GM21360 (cell line): ENCODE measurements around the gene COBLL1.
"Not testable (repeated sequence)": the region's sequence is repeated elsewhere in the genome, so short reads cannot be mapped to it uniquely, and the experiment has no call there.

ENCODE experiments used
- ATAC-seq: cut with Tn5 transposase; IDR thresholded peaks from one replicate; pipeline ENCODE4 v1.9.1; 2021; ENCODE audit warnings: mild to moderate bottlenecking, moderate library complexity; ENCODE audit not compliant: unreplicated experiment

The COBLL1 gene

DNA sequence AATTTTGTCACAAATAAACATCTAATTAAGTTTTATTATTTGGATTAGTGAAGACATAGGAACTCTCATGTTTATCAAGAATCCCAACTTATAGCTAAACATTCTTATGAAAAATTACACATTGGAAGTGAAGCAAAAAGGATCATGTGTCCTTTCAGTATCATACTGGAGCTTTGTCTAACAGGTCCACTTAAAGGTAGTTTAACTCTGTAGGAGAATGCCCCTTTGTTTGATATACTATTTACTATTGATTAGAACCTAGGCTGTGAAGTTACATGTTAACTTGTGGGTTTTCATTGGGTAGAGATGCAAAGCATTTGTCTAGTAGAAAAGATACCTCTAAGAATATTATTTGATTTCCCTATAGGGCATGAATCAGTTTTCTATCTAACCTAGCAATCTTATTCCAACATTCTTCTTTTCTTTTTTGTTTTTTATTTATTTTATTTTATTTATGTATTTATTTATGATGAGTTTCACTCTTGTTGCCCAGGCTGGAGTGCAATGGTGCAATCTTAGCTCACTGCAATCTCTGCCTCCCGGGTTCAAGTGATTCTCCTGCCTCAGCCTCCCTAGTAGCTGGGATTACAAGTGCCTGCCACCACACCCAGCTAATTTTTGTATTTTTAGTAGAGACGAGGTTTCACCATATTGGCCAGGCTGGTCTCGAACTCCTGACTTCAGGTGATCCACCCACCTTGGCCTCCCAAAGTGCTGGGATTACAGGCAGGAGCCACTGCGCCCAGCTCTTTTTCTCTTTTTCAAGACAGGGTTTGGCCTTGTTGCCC, 18.5 kb upstream of the COBLL1 start:
- ATAC-seq: not testable (repeated sequence)

- no peak for ATAC-seq
These were observed 17.7 kb upstream of the COBLL1 start for GRCh38 chr2:164859251-164859818.

GRCh38 chr2:164852086-164852485, 10.5 kb upstream of the COBLL1 start:
- no peak for ATAC-seq

- ATAC-seq: no peak
These were observed 8.6 kb upstream of the COBLL1 start for GRCh38 chr2:164850235-164850634.

GRCh38 chr2:164849506-164849905, 7.9 kb upstream of the COBLL1 start:
- no peak for ATAC-seq

DNA sequence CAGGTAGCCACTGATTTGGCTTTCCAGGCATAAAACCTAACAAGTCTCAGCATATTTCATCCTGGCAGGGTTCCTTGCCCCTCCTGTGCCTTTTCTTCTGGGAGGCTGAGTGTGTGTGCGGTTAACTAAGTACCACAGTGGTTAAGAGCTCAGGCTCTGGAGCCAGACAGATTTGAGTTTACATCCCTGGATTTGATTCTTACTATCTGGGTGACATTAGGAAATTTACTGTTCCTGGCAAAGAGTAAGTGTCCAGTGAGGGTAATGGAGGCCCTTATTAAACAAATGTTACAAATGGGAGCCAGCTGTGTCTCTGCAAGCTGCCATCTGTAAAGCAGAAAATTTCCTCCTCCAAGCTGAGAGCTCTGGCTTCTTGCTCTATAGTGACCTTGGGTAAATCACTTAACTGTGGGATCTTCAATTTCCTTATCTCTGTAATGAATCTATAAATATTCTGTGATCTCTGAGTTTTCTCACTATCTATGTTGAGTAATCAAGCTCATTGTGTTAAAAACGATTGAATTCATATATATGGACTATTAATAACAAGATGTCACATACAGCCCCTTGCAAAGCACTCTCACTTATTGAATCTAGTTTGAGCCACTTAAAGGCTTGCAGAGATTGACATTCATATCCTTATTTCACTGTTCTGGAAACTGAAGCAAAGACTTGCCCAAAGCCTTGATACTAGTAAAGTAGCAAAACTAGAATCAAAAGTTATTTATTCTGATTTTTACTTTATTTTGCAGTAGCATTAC, 6.5 kb upstream of the COBLL1 start:
- no peak for ATAC-seq

DNA sequence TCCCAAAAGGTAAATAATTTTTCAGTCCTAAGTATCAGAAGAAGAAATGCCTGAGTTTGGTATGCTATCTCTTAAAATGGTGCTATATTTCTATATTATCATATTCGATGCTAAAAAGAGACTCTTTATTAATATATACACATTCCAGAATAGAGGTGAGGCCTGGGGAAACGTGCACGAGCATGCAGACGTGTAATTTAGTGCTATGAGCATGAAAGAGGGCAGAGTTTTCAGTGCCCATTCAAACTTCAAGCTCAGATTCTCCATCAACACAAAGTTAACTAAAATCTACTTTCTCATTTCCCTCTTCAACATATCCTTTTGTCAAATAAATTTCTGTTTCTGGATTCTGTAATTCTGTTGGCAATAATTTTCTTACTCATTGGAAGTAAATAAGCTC, 5.7 kb upstream of the COBLL1 start:
- ATAC-seq: no peak

DNA sequence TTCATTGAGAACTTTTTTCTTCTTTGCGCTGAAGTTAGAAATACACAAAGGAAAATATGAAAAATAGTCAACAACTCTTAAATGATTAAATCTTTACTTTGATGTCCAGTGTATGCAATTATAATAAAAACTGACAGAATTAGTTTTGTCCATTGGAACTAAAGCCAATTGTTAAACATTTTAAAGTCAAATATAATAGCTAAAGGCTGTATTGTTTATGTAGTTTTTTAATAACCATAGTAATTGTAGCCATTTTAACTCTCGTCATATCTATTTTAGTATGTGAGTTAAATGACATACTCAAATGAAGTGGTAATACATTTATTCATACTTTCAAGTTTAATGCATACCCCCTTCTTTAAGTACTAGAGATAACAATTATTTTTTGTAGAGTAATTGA, 4.7 kb upstream of the COBLL1 start:
- ATAC-seq: no peak

DNA sequence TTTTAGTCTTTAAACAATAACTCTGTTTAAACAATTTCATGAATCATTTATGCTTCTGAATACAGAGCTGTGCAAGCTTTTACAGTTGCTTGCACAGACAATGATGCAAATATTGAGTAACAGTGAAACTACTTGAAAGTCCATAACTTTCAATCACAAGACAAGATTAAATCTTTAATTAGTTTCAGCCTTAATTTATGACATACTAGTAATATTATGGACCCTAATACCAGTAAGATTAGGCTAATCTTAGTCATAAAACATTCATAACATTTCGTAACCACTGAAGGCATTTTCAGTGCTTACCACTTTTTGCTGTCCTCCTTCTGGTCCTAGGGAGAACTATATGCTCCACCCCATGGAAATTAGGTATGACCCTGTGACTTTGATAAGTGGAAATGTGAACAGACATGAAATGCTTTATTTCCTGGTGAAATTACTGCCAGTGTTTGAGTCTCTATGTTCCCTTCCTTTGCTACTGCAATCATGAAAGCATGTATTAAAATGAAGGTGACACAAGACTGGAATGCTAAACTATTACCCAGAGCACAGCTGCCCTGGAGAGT, 1.8 kb upstream of the COBLL1 start:
- no peak for ATAC-seq

DNA sequence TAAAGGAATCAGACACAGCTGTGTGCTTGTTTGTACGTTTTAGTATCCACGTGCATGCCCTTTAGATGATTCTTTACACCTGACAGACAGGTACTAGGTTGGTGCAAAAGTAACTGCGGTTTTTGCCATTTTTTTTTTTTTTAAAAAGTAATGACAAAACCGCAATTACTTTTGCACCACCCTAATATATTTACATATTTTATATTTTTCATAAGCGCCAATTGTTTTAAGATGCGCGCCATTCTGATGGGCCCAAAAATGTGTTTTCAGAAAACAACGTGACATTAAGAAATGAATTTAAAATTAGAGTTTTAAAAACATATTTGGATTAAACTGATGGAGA, 972 bp upstream of the COBLL1 start:
- no peak for ATAC-seq

DNA sequence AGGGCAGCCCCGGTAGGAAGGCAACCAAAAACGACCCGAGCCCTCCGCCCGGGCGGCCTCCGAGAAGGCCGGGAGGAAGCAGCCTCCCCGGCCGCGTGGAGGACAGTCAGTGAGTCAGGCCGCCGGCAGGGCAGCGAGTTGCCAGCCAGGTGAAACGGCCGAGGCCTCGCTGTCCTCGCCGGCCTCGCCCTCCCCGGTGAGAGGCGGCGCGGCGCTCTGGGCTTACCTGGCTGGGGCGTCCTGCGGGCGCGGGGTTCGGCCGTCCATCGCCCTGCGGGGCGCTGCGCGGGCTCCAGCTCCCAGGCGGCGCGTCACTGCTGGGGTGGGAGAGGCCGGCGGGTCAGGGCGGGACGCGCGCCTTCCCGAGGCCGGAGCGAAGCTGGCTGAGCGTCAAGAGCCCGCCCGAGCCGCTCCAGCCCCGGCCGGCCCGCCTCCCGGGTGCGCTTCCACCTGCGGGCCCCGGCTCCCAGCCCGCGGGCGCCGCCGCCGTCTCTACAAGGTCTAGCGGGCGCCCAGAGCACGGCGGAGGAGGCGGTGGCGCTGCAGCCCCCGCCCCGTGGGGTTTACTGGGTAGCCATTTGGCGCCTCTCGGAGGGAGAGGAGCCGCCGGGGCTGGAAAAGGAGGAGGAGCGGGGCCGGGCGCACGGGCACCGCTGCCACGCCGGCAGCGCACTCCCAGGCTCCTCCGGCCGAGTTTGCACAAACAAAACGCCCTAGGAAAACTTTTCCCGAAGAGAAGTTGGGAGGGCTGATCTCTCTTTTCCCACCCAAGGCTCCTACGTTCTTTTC, 499 bp downstream of the COBLL1 start:
- peak; percentile 56 for ATAC-seq

- no peak for ATAC-seq
These were observed 1.1 kb downstream of the COBLL1 start for GRCh38 chr2:164840458-164840929.

GRCh38 chr2:164839914-164840457, 1.6 kb downstream of the COBLL1 start:
- no peak for ATAC-seq

- no peak for ATAC-seq
These were observed 3.8 kb downstream of the COBLL1 start for GRCh38 chr2:164837807-164838206.

DNA sequence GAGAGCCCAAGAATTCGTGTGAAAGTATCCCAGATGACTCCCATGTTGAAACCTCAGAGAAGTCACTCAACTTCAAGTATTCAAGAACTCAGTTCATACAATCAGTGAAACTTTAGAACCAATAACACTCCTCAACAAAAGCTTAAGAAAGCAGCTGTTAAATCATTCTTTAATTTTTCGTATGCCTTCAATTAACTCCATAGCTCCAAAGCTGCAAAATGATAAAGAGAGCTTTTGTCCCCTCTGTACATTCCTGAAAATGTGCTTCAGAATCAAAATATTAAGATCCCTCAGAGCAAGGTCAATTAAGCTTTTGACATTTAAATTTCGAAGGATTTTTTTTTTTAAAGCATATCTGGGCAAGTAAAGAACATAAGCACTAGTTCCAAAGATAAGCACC, 4.7 kb downstream of the COBLL1 start:
- ATAC-seq: no peak

DNA sequence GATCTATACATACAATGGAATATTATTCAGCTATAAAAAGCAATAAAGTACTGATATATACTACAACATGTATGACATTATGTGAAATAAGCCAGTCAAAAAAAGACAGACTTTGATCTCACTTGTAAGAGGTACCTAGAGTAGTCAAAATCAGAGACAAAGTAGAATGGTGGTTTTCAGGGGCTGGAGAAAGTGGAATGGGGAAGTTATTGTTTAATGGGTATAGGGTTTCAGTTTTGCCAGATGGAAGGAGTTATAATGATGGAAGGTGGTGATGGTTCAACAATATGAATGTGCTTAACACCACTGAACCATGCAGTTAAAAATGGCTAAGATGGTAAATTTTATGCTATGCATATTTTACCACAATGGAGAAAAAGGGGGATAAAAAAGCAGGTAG, 6.3 kb downstream of the COBLL1 start:
- ATAC-seq: no peak

DNA sequence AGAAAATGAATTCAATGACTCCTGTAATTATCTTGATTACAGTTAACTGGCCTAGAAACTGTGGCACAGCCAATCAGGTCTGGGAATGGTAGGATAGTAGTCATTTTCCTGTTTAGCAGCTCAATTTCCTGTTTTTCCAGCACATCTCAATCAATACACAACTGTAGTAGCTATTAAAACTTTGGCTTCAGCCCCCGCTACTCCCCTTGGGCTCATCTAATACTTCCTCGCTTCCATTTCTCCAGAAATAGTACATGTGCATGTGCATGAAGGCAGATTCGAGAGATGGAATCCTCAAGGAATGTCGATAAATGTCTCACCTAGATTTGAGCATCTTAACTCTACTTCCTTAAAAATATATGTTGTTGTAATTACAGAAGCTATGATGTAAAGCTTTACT, 9.7 kb downstream of the COBLL1 start:
- no peak for ATAC-seq

DNA sequence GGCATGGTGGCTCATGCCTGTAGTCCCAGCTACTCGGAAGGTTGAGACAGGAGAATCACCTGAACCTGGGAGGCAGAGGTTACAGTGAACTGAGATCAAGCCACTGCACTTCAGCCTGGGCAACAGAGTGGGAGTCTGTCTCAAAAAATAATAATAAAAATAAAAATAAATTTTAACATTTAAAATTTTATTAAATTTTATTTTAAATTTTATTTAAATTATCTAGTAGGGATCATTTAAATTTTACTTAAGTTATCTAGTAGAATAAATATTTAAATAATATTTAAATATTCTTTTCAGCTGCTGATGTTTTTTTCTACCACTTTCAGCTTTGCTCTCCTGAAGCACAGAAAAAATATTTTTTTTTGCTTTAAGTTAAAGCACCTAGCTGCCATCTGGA, 10.4 kb downstream of the COBLL1 start:
- ATAC-seq: no peak

DNA sequence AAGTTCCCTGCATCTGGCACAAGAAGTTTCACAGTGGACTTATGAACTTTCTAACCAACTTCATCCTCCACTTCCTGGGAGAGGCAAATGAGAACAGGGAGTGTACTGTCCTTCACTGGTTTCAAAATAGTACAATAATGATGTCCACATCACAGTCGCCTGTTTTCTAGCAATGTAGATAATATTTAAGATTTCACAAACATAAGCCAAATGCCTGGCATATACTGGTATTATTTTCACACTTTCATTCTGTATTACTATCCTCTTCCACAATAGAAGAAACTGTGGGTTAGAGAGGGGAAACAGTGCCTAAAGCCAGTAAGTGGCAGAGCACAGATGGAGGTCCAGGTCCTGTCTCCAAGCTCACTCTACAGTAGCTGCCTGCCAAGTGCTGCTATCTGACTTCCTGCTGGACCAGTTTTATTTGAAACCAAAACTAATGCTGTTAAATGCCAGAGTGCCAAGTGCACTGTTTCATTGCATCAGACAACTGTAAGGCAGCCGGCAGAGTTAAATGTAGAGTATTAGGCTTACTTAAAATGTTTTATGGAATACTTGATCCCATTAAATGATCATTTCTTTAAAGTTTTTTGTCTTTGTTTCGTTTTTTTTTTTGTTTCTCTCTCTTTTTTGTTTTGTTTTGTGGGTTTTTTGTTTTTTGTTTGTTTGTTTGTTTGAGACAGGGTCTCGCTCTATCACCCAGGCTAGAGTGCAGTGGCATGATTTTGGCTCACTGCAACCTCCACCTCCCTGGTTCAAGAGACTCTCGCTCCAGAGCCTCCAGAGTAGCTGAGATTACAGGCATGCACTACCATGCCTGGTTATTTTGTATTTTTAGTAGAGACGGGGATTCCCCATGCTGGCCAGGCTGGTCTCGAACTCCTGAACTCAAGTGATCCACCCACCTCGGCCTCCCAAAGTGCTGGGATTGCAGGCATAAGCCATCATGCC, 15.1 kb downstream of the COBLL1 start:
- no peak for ATAC-seq

DNA sequence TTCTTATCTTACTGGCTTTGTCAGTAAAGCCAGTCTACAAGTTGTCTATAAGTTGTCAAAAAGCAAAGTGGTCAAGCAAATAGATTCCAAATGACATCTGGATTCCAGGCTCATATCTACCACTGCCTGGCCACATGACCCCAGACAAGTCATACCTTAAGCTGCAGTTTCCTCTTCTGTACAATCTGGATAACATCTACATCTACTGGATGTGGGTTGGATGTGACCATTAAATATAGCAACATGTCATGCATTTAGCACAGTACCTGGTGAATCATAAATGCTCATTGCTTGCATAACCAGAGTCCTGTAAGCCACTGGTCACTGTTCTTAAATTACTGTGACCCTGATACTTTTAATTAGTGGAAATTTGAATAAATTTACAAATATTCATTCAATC, 16.8 kb downstream of the COBLL1 start:
- no peak for ATAC-seq
